K562 (cell line): ENCODE measurements around the gene SAMD4A. TPM values are rescaled to one million over a fixed set of nuclear protein-coding genes. Genes with fewer than 3 reads are reported as not detected.
A peak's percentile ranks its signal among the peaks of the same experiment; 100 is the strongest.

Experiments
- BRF2 ChIP-seq: IDR thresholded peaks from 3 replicates; pipeline ENCODE4 v1.6.1; 2011; ENCODE audit warnings: borderline replicate concordance, mild to moderate bottlenecking; ENCODE audit not compliant: insufficient read length, insufficient read depth
- GTF2F1 ChIP-seq: IDR thresholded peaks from 2 replicates; pipeline ENCODE4 v1.6.1; 2011; ENCODE audit warnings: low read depth, low read length, improper control_type of control experiment
- IRF1 ChIP-seq: sonication (generic); formaldehyde crosslinking; IDR thresholded peaks from 2 replicates; pipeline ENCODE4 v1.8.0; 2022; ENCODE audit warnings: missing genetic modification reagents, mild to moderate bottlenecking, borderline replicate concordance
- POLR2H ChIP-seq: IDR thresholded peaks from 2 replicates; pipeline ENCODE4 v1.6.1; 2016; ENCODE audit warnings: missing genetic modification characterization, low read depth, mild to moderate bottlenecking, control low read depth, missing compliant biosample characterization, moderate library complexity
- RBFOX2 ChIP-seq: fragments of 200-400 bp; formaldehyde crosslinking; IDR thresholded peaks from 2 replicates; pipeline ENCODE4 v1.6.1; 2017; ENCODE audit warnings: low read depth, mild to moderate bottlenecking, low read length, moderate library complexity
- SIRT6 ChIP-seq: IDR thresholded peaks from one replicate; pipeline ENCODE4 v1.6.1; 2012; ENCODE audit warnings: low read depth, mild to moderate bottlenecking, control low read depth, inconsistent platforms, low read length, moderate library complexity
- SMC3 ChIP-seq: conservative IDR thresholded peaks from 2 replicates; pipeline ENCODE4 v1.6.1; 2011; ENCODE audit warnings: low read depth, low read length, improper control_type of control experiment; ENCODE audit not compliant: insufficient read depth
- ZNF24 ChIP-seq: fragments of 450-650 bp; IDR thresholded peaks from 2 replicates; pipeline ENCODE4 v1.6.1; 2016
- ZNF780A ChIP-seq: fragments of 250-450 bp; sonication (Bioruptor Pico); IDR thresholded peaks from 2 replicates; pipeline ENCODE4 v1.5.0; 2021; ENCODE audit warnings: mild to moderate bottlenecking
- ZNF79 ChIP-seq: fragments of 250-450 bp; sonication (Bioruptor Pico); IDR thresholded peaks from 2 replicates; pipeline ENCODE4 v1.4.0; 2020; ENCODE audit warnings: low read depth, mild to moderate bottlenecking, moderate library complexity
- polyA plus RNA-seq, 8 experiments: library from polyadenylated mRNA; depleted of rRNA in 4 of 8; stranded (reverse) in 5 of 8; unstranded in 3 of 8; fragments of >200 nt; fragmentation: Nextera tagmentation in 2 of 8; fragmentation: Illumina TruSeq in 1 of 8; extraction: Ambion mirVana in 2 of 8; extraction: Trizol in 1 of 8; gene quantifications; 2 replicates each; pipeline versions ENCODE4 v1.2.1 to v1.2.3, GENCODE V29; 2011 to 2014; ENCODE audit warnings: inconsistent platforms in 1 of 8, missing spikeins in 1 of 8
- total RNA-seq, 7 experiments: library from RNA; depleted of rRNA in 6 of 7; stranded (reverse); fragments of >200 nt in 6 of 7; fragmentation: Illumina TruSeq in 2 of 7; extraction: Trizol in 2 of 7; gene quantifications; 2 replicates each; pipeline versions ENCODE4 v1.2.1 to v1.2.3, GENCODE V29; 2011 to 2021; ENCODE audit warnings: low replicate concordance in 1 of 7
- TF ChIP-seq, protein P1 (sequence below): fragments of 250-450 bp; sonication (Bioruptor Pico); IDR thresholded peaks from 2 replicates; pipeline ENCODE4 v1.8.0; 2021; ENCODE audit warnings: borderline replicate concordance, mild to moderate bottlenecking, moderate library complexity; ENCODE audit not compliant: poor library complexity, severe bottlenecking
- TF ChIP-seq, protein P2 (sequence below), 2 experiments: fragments of 450-650 bp; formaldehyde crosslinking in 1 of 2; IDR thresholded peaks; 2 replicates each; pipeline versions ENCODE4 v1.4.0 to v1.6.1; 2014 to 2020; ENCODE audit warnings: mild to moderate bottlenecking in 2 of 2, borderline replicate concordance in 1 of 2, low read depth in 1 of 2
- TF ChIP-seq, protein P3 (sequence below): fragments of 150-350 bp; conservative IDR thresholded peaks from 2 replicates; pipeline ENCODE4 v1.6.1; 2014; ENCODE audit warnings: low read length

SAMD4A gene
- total and polyA plus RNA-seq, 9 of the 15 experiments (the other 6 are each of a cell fraction or from before 2014, with no cell fraction given) = 0.66 to 6.8 (median 3.3) TPM

DNA sequence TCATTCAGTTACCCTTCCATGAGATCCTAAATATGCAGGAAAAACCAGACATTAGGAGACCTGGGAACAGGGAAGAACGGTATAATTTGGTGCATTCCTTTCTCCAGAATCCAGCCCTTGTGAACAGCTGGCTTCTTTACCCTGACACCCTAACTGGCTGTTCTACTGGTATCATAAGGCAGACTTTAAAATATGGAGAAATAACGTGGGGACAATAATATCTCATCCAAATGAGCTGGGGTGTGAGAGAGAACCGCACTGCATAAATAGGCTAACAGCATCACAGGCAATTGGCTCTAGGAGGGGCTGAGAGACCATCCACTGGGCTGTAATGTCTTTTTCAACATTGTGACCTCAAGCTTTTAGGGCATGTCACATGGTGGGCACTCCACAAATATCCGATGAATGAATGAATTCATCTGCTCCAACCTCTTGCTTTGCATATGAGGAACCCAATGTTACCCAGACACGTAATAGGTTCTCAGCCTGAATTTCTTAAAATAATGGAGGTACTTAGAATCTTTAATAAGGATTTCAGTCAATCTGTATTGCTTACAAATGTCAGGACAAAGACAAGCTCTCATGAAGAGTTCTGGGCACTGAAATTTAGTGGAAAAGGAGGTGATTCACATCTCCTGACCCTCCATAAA lies 157.9 kb downstream of the SAMD4A start (continued):
- TF ChIP-seq IRF1 (CRISPR knock-in tag) (no peak), POLR2H (tag) (no peak), SMC3 (0 out of 2 replicates have a peak, but pooled peaks have one; percentile 6), ZNF79 (no peak), SIRT6 (no peak), ZNF24 (peak; percentile 79; the same call in 1 of the 2 replicates), GTF2F1 (no peak), BRF2 (no peak), RBFOX2 (peak; percentile 14; the same call in 1 of the 2 replicates), ZNF780A (CRISPR knock-in tag) (no peak)
- TF ChIP-seq, protein P1, sequence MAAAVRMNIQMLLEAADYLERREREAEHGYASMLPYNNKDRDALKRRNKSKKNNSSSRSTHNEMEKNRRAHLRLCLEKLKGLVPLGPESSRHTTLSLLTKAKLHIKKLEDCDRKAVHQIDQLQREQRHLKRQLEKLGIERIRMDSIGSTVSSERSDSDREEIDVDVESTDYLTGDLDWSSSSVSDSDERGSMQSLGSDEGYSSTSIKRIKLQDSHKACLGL (CRISPR knock-in tag) = no peak
- TF ChIP-seq, protein P2, sequence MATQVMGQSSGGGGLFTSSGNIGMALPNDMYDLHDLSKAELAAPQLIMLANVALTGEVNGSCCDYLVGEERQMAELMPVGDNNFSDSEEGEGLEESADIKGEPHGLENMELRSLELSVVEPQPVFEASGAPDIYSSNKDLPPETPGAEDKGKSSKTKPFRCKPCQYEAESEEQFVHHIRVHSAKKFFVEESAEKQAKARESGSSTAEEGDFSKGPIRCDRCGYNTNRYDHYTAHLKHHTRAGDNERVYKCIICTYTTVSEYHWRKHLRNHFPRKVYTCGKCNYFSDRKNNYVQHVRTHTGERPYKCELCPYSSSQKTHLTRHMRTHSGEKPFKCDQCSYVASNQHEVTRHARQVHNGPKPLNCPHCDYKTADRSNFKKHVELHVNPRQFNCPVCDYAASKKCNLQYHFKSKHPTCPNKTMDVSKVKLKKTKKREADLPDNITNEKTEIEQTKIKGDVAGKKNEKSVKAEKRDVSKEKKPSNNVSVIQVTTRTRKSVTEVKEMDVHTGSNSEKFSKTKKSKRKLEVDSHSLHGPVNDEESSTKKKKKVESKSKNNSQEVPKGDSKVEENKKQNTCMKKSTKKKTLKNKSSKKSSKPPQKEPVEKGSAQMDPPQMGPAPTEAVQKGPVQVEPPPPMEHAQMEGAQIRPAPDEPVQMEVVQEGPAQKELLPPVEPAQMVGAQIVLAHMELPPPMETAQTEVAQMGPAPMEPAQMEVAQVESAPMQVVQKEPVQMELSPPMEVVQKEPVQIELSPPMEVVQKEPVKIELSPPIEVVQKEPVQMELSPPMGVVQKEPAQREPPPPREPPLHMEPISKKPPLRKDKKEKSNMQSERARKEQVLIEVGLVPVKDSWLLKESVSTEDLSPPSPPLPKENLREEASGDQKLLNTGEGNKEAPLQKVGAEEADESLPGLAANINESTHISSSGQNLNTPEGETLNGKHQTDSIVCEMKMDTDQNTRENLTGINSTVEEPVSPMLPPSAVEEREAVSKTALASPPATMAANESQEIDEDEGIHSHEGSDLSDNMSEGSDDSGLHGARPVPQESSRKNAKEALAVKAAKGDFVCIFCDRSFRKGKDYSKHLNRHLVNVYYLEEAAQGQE (IDR thresholded peaks at IDR 0.05; ENCODE audit: borderline replicate concordance) = peak; percentile 40
- TF ChIP-seq, protein P2 (CRISPR knock-in tag; IDR thresholded peaks at IDR 0.05; ENCODE audit: low read depth) = no peak
- TF ChIP-seq, protein P3, sequence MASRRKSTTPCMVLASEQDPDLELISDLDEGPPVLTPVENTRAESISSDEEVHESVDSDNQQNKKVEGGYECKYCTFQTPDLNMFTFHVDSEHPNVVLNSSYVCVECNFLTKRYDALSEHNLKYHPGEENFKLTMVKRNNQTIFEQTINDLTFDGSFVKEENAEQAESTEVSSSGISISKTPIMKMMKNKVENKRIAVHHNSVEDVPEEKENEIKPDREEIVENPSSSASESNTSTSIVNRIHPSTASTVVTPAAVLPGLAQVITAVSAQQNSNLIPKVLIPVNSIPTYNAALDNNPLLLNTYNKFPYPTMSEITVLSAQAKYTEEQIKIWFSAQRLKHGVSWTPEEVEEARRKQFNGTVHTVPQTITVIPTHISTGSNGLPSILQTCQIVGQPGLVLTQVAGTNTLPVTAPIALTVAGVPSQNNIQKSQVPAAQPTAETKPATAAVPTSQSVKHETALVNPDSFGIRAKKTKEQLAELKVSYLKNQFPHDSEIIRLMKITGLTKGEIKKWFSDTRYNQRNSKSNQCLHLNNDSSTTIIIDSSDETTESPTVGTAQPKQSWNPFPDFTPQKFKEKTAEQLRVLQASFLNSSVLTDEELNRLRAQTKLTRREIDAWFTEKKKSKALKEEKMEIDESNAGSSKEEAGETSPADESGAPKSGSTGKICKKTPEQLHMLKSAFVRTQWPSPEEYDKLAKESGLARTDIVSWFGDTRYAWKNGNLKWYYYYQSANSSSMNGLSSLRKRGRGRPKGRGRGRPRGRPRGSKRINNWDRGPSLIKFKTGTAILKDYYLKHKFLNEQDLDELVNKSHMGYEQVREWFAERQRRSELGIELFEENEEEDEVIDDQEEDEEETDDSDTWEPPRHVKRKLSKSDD = no peak
